ENCODE measurements around the gene PRKN.

PRKN gene

GRCh38 chr6:161630674-161631073 is 1096.9 kb downstream of the PRKN start:
- DNase-seq, result no peak

- no peak for DNase-seq
Observed at GRCh38 chr6:161626132-161626676, 1101.4 kb downstream of the PRKN start.

GRCh38 chr6:161624111-161624510 is 1103.5 kb downstream of the PRKN start:
- DNase-seq, result no peak

- no peak for DNase-seq
Observed at GRCh38 chr6:161622779-161623178, 1104.8 kb downstream of the PRKN start.

GRCh38 chr6:161618831-161619454 is 1108.6 kb downstream of the PRKN start:
- DNase-seq, result peak; percentile 58

- DNase-seq, result no peak
Observed at GRCh38 chr6:161613711-161614110, 1113.9 kb downstream of the PRKN start.

- DNase-seq, result no peak
Observed at GRCh38 chr6:161608771-161609170, 1118.8 kb downstream of the PRKN start.

- DNase-seq, result no peak
Observed at GRCh38 chr6:161607696-161608297, 1119.8 kb downstream of the PRKN start.

- DNase-seq, result no peak
Observed at GRCh38 chr6:161602359-161602758, 1125.2 kb downstream of the PRKN start.

GRCh38 chr6:161598896-161599295 is 1128.7 kb downstream of the PRKN start:
- no peak for DNase-seq

- DNase-seq, result no peak
Observed at GRCh38 chr6:161596807-161597520, 1130.6 kb downstream of the PRKN start.

GRCh38 chr6:161594412-161594811 is 1133.2 kb downstream of the PRKN start:
- no peak for DNase-seq

- DNase-seq, result no peak
Observed at GRCh38 chr6:161590961-161591627, 1136.5 kb downstream of the PRKN start.

GRCh38 chr6:161586887-161587286 is 1140.7 kb downstream of the PRKN start:
- DNase-seq, result no peak

- DNase-seq, result no peak
Observed at GRCh38 chr6:161584621-161585340, 1142.8 kb downstream of the PRKN start.

- no peak for DNase-seq
Observed at GRCh38 chr6:161584051-161584450, 1143.5 kb downstream of the PRKN start.

- no peak for DNase-seq
Observed at GRCh38 chr6:161583584-161583983, 1144.0 kb downstream of the PRKN start.

- DNase-seq, result no peak
Observed at GRCh38 chr6:161578478-161578877, 1149.1 kb downstream of the PRKN start.

- no peak for DNase-seq
Observed at GRCh38 chr6:161575523-161576254, 1151.9 kb downstream of the PRKN start.

- no peak for DNase-seq
Observed at GRCh38 chr6:161568885-161569456, 1158.6 kb downstream of the PRKN start.

- no peak for DNase-seq
Observed at GRCh38 chr6:161564952-161565351, 1162.6 kb downstream of the PRKN start.

- DNase-seq, result no peak
Observed at GRCh38 chr6:161561908-161562307, 1165.7 kb downstream of the PRKN start.

Data from RPMI8226 (cell line).